Measurements from ENCODE around the gene NR2F1-AS1.
"Not testable (repeated sequence)": the region's sequence is repeated elsewhere in the genome, so short reads cannot be mapped to it uniquely, and the experiment has no call there.

Gene NR2F1-AS1

GRCh38 chr5:93427316-93427715, 153.7 kb downstream of the NR2F1-AS1 start:
- no peak for DNase-seq

DNA sequence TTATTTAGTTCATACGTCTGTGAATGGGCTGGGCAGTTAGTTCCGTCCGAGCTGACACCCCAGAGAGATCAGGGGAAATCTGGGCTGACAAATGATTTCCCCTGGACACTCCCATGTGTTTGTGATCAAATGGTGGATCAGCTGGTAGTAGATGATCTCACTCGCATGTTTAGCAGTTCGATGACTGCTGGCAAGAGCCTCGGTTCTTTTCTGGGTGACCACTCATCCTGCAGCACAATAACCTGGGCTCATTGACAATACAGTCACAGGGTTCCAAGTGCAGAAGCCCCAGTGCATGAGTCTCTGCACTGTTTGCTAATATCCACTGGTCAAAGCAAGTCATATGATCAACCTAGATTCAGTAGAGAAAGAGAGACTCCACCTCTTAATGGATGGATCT, 155.9 kb downstream of the NR2F1-AS1 start:
- no peak for DNase-seq

- DNase-seq, result no peak
Observed at GRCh38 chr5:93423300-93423699, 157.7 kb downstream of the NR2F1-AS1 start.

GRCh38 chr5:93422652-93423280, 158.3 kb downstream of the NR2F1-AS1 start:
- no peak for DNase-seq

- no peak for DNase-seq
Observed at GRCh38 chr5:93421987-93422401, 159.0 kb downstream of the NR2F1-AS1 start.

- DNase-seq, result no peak
Observed at GRCh38 chr5:93421468-93421867, 159.6 kb downstream of the NR2F1-AS1 start.

DNA sequence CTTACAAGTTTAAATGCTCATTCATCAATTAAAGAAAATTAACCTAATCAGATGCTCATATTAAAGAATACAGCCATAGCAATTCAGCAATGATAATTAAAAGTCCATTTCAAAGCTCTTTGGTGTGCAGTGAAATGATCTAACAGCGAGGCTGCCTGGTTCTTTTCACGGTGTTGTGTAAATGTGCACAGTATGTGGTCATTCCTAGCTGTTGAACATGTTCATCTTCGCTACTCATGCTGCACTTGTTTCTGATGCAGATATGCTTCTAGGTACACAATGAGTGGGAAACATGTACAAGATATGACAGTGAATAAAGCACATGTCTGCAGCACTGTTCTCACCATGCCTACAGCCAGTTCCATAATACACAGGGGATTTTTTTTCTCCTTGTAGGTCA, 163.5 kb downstream of the NR2F1-AS1 start:
- DNase-seq, result no peak

DNA sequence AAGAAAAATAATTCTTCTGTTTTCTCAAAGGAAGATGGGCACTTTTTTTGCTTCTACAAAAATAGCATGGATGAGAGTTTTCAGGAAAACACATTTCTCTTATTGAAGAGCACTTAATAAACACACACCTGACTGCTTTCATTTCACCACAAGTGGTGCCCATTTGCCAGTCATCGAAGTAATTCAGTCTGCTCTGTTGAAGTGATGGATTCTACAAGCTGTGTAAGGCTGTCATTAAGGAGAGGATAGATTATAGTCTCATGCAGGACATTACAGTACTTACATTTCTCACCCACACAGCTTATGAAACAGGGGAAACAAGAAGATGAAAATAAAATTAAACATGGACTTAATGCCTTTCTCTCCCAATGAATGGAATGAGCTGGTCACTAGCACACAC, 165.2 kb downstream of the NR2F1-AS1 start:
- DNase-seq, result no peak

DNA sequence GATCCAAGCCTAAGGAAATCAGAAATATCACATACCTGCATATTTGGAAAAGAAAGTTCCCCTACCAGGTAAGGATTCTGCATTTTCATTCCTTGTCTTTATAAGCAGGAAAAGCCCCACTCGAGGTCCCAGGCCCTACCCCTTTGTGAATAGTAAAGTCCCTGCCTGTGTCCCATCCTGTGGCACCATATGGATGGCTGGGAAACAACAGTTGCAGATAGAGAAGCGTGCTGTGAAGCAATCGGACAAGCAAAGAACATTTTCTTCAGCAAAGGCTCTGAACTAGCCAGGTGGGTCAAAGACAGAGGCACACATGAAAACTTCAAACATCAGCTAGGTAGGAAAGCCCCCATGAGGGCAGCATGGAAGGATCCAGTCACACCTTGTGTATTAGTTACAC, 169.3 kb downstream of the NR2F1-AS1 start:
- DNase-seq, result no peak

- DNase-seq, result no peak
Observed at GRCh38 chr5:93409691-93410090, 171.3 kb downstream of the NR2F1-AS1 start.

GRCh38 chr5:93407454-93407853, 173.6 kb downstream of the NR2F1-AS1 start:
- DNase-seq, result no peak

GRCh38 chr5:93406971-93407401, 174.0 kb downstream of the NR2F1-AS1 start:
- no peak for DNase-seq

- no peak for DNase-seq
Observed at GRCh38 chr5:93404246-93404645, 176.8 kb downstream of the NR2F1-AS1 start.

- no peak for DNase-seq
Observed at GRCh38 chr5:93403141-93403928, 177.7 kb downstream of the NR2F1-AS1 start.

- no peak for DNase-seq
Observed at GRCh38 chr5:93402451-93402850, 178.6 kb downstream of the NR2F1-AS1 start.

DNA sequence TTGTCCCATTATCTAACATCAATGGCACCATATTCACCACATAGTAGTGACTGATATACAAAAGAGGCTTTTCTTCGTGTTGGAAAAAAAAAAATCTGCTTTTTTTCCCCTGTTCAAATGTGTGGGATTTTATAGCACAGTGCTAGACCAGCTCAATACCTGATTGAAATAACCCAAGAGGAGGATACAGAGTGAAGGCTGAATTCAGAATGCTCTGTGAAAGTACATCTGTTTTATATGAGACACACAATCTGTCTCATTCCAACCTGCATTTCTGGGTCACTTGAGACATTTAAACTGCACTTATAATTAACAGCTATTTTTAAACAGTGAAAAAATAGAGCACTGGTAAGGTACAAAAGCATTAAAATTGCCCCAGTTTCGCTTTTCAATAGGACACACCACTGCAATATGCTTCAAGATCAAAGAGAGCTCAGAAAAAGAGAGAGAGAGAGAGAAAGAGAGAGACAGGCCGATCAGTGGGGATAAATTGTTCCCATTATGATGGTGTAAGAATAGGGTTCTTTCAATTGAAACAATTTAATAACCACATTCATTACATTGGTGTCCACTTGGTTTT, 179.3 kb downstream of the NR2F1-AS1 start:
- no peak for DNase-seq

- no peak for DNase-seq
Observed at GRCh38 chr5:93399675-93400074, 181.3 kb downstream of the NR2F1-AS1 start.

- DNase-seq, result no peak
Observed at GRCh38 chr5:93395971-93396379, 185.0 kb downstream of the NR2F1-AS1 start.

DNA sequence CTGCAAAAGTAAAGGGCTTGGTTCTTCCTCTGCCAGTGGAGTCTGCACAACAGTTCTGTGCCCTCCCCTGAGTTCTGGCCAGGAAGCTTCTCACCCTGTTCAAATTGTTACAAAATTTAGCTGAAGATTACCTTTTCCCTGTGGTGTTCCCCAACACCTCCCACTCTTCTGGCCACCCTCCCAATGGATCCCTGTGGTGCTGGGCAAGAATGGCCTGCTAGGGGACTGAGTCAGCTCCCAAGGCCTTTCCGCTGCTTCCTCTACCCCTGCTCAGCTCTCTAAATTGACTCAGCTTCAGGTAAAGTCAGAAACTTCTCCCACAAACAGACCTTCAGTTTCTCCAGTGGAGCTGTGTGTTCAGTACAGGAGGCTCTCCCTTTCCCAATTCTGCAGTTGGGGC, 186.0 kb downstream of the NR2F1-AS1 start:
- no peak for DNase-seq

- no peak for DNase-seq
Observed at GRCh38 chr5:93394301-93394700, 186.7 kb downstream of the NR2F1-AS1 start.

- DNase-seq, result not testable (repeated sequence)
Observed at GRCh38 chr5:93391169-93391568, 189.8 kb downstream of the NR2F1-AS1 start.

GRCh38 chr5:93385655-93386054, 195.4 kb downstream of the NR2F1-AS1 start:
- no peak for DNase-seq

GRCh38 chr5:93384995-93385394, 196.0 kb downstream of the NR2F1-AS1 start:
- DNase-seq, result no peak

DNA sequence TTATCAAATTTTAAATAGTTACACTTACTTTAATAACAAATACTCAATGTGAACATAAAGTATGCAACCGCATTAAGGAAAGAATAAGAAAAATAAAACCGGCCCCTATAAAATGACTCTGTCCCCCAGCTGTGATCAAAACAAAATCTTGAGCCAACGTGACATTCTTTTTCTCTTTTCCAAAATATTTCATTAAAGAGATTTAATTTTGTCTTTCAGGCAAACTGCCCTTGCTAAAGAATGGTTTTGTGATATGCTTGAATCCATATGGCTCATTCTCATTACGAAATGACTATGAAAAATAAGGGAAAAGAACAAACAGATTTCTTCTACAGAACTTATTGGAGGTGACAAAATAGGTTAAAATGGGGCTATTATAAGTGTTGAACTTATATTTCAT, 197.0 kb downstream of the NR2F1-AS1 start:
- DNase-seq, result no peak
